Fibroblast of lung (primary cell): ENCODE data around the gene PPP1CC.

Experiments
- EZH2 ChIP-seq: IDR thresholded peaks from 2 replicates; pipeline ENCODE4 v1.5.1; 2012; ENCODE audit warnings: low read length, control low read depth, mild to moderate bottlenecking; ENCODE audit errors: missing control alignments
- TF ChIP-seq, protein P1 (sequence below), 2 donors: IDR thresholded peaks in 1 of 2; conservative IDR thresholded peaks in 1 of 2; 1 replicate in 1 of 2; 2 replicates in 1 of 2; pipeline ENCODE4 v1.5.1; 2011 to 2012; ENCODE audit warnings: low read length in 2 of 2, control low read depth in 1 of 2, inconsistent platforms in 1 of 2, low read depth in 1 of 2, mild to moderate bottlenecking in 1 of 2

DNA sequence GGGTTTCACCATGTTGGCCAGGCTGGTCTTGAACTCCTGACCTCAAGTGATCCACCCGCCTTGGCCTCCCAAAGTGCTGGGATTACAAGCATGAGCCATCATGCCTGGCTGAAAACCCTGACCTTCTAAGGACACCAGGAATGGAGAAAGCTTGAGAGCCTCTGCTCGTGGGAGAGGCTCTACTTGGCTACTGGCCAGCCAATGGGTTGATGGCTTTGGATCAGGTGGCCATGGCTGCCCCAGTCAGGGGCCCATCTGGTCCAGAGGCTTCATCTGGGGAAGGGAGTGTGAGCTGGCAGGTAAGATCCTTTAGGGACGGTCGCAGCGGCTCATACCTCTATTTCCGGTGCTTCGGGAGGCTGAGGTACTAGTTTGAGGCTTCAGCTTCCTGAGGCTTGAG, 42.5 kb upstream of the PPP1CC start:
- TF ChIP-seq, protein P1, sequence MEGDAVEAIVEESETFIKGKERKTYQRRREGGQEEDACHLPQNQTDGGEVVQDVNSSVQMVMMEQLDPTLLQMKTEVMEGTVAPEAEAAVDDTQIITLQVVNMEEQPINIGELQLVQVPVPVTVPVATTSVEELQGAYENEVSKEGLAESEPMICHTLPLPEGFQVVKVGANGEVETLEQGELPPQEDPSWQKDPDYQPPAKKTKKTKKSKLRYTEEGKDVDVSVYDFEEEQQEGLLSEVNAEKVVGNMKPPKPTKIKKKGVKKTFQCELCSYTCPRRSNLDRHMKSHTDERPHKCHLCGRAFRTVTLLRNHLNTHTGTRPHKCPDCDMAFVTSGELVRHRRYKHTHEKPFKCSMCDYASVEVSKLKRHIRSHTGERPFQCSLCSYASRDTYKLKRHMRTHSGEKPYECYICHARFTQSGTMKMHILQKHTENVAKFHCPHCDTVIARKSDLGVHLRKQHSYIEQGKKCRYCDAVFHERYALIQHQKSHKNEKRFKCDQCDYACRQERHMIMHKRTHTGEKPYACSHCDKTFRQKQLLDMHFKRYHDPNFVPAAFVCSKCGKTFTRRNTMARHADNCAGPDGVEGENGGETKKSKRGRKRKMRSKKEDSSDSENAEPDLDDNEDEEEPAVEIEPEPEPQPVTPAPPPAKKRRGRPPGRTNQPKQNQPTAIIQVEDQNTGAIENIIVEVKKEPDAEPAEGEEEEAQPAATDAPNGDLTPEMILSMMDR (conservative IDR thresholded peaks at IDR 0.05 in 1 of 2, IDR thresholded peaks at IDR 0.05 in 1 of 2; ENCODE audit: low read depth in 1 of 2, low read length in 2 of 2), result no peak
- no peak for TF ChIP-seq EZH2
